HK-2 (cell line): ENCODE measurements around the gene SRPK2.
"Not testable (repeated sequence)": the region's sequence is repeated elsewhere in the genome, so short reads cannot be mapped to it uniquely, and the experiment has no call there.

Source experiments
- DNase-seq: peaks from one replicate; pipeline ENCODE4 v3.0.0-alpha.2; 2018; ENCODE audit not compliant: unreplicated experiment

SRPK2 gene

DNA sequence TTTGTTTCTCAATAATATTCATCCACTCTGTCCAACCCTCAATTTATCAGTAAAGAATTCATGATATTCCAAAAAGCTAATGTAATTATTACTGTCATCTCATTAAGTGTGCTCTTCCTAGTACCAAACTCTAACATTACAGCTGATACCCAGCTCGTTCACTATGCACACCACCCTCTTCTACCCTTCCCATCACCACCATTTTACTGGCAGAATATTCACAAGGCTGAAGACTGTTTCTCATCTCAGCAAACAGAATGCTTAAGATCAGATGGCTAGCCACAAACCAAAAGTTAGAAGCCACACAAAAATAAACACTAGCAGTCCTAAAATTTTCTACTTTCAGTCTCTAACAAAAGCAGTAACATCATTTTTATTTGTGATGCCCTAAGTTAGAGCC lies 121.5 kb downstream of the SRPK2 start:
- DNase-seq, result no peak

DNA sequence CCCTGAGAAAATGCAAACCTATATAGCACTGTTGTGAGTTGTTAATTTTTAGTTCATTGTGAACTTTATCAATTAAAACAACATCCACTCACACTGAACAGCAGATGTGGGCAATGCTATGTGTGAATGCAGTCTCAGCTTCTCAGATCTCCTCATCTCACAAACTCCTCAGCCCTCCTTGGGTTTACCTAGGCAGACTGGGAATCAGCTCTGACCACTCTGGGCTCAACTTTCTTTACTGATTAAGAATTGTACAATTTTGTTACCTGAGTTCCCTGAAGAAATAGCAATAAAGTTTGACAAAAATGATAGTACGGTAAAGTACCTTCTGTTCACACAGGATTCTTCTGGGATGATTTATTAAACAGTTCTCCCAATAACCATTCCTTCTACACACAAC lies 124.0 kb downstream of the SRPK2 start:
- DNase-seq, result no peak

DNA sequence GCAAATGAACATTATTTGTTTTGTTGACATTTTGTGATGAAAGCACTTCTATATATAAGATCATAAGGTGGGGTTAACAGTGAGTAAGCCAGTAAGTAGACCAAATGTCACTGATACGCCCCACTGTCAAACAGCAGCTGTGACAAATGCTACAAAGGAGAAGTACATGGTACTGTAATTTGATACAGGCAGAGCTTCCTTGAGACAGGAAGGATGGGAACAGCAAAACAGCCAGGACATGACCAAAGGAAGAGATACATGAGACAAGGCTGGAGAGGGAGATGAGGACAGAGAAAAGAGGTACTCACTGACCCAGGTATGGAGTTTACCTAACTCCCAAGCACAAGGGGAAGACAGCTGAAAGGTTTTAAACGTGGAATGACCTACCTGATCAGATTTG lies 127.0 kb downstream of the SRPK2 start:
- no peak for DNase-seq

DNA sequence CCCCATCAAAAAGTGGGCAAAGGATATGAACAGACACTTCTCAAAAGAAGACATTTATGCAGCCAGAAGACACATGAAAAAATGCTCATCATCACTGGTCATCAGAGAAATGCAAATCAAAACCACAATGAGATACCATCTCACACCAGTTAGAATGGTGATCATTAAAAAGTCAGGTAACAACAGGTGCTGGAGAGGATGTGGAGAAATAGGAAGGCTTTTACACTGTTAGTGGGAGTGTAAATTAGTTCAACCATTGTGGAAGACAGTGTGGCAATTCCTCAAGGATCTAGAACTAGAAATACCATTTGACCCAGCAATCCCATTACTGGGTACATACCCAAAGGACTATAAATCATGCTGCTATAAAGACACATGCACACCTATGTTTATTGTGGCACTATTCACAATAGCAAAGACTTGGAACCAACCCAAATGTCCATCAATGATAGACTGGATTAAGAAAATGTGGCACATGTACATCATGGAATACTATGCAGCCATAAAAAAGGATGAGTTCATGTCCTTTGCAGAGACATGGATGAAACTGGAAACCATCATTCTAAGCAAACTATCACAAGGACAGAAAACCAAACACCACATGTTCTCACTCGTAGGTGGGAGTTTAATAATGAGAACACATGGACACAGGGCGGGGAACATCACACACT lies 128.4 kb downstream of the SRPK2 start:
- not testable (repeated sequence) for DNase-seq

DNA sequence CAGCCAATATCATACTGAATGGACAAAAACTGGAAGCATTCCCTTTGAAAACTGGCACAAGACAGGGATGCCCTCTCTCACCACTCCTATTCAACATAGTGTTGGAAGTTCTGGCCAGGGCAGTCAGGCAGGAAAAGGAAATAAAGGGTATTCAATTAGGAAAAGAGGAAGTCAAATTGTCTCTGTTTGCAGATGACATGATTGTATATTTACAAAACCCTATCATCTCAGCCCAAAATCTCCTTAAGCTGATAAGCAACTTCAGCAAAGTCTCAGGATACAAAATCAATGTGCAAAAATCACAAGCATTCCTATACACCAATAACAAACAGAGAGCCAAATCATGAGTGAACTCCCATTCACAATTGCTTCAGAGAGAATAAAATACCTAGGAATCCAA lies 129.8 kb downstream of the SRPK2 start:
- not testable (repeated sequence) for DNase-seq

DNA sequence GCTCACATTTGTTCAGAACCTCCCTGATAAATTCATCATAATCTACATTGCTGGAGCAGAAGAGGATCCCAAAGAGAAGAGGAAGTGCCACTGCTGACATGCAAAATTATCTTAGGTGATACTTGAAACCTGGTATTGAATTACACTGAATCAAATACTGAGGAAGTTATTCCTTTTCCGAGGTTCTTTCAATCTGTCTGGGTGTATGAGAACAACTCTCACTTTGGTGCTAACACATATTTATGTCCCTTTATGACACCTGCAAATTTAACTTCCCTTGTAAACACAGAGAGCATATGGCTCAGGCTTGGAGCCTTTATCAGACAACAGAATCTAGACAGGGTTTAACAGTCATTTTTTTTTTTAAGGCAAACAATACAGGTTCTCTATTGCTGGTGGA lies 131.4 kb downstream of the SRPK2 start:
- no peak for DNase-seq

DNA sequence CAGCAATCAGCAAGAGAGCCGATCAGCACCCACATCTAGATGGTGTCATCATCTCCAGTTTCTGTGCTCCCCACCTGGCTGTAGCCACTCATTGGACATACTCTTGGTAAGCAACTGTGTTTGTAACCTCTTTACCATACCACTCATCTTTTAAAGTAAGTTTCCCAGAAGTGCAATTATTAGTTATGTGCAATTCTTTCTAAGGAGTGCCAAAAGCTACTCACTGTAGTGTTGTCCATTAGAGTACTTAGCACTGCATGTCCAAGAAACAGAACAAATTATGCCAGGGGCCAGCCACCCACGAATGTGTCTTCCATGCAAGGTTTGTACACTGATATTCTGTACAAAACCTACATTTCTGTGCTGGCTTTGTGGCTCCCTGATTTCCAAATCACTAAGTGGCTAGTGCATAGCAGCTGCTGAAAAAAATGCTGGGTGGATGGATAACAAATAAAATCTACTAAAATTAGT lies 131.9 kb downstream of the SRPK2 start:
- DNase-seq, result no peak

DNA sequence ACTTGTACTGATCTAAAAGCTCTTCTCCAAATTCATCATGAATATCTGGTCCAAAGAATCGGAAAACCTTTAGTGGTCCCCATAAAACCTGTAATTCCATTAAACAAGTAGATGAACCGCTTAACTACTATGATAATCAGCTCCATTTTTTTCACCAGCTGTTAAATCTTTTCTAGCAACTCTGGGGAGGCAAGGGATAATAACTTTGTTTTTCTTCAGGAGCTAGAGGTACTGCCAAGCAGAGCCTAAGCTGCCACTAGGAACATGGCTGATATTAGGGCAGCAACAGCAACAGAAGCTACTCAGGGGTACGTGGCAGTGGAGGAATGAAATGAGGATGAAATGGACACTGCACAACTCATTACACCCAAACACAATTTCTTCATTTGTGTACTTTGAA lies 138.0 kb downstream of the SRPK2 start:
- no peak for DNase-seq

DNA sequence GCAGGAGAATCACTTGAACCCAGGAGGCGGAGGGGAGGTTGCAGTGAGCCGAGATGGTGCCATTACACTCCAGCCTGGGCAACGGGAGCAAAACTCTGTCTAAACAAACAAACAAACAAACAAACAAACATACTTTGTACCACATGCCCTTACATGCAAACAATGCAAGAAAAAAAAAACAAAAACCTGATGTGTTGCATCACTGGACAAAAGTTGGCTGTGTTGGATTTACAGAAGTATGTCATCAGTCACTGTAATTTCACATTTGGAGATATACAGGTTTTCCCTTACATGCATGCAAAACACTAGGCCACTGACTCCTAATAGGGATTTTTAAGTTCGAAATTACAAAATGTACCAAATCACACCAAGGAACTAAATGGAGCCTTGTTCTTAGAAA lies 138.5 kb downstream of the SRPK2 start:
- DNase-seq, result no peak

DNA sequence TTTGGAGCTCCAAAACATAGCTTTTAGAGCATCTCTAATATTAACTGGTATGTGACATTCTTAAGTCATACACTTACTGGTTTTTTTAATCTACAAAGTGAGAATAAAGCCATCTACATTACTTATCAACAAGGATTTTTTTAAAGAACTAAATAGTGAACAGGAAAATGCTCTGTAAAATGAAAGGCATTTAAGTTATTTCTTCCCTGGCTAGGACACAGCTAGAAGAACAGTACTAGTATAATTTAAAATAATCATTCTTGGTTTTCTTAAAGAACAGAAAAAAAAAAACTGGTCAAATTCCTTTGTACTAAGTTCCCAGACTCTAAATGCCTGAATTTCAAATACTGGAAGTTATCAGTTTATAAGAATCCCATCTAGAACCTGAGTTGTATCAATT lies 139.5 kb downstream of the SRPK2 start:
- no peak for DNase-seq

DNA sequence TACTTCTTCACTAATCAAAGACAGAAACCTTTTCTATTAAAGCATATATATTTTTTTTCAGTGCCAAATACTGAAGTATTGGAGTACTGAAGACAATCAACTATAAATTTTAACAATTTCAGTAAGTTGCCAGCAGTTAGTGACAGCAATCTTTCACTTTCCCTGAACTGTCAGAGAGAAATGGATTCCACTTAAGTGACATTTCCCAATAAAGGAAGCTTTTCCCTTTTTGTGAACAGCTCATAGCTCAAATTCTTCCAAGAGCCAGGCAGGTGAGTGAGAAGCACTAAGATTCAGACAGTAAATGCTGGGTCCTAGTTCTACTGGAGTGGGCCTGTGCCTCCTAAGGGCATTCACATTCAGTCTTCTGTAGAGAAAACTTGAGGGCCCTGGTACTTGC lies 142.0 kb downstream of the SRPK2 start:
- DNase-seq, result no peak

DNA sequence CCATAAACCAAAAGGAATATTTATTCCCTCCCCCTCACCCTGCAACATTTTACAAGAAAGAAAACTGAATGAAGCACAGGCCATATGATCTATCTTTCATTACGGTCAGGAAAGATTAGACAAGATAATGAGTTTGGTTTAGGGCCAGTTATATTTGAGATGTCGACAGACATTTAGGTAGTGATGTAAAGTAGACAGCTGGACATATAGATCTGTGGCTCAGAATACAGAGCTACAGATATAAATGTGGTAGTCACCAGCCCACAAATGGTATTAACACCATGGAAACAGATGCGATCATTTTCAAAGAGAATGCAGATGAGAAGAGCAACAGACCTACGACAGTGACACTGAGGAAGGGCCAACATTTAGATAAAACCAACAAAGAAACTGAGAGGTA lies 142.5 kb downstream of the SRPK2 start:
- DNase-seq, result no peak

DNA sequence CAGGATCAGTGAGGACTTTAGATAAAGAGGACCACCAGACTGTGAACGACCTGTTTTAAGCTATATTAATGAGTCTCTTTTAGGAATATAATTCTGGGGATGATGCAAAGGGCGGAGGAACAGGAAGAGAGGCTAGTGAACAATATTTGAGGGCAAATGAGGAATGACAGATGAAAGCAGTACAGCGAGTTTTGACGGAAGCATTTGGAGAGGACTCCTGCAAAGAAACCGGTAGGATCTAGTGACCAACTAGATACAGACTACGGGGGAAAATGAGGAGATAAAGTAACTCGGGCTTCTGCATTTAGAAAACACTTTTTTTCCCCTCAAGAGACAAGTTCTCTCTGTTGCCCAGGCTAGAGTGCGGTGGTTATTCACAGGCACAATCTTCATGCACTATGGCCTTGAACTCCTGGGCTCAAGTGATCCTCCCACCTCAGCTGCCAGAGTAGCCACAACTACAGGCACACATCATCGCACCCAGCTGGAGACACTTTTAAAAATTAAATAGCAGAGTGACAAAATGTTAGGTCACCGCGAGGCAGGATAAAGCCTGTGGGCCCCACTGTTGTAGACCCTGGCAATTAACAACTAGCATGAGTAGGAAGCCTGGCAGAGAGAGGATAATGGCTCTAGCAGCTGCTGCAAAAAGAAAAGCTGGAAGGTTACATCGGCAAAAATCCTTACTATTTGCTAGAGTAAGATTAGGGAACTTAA lies 143.2 kb downstream of the SRPK2 start:
- peak; percentile 59 for DNase-seq

DNA sequence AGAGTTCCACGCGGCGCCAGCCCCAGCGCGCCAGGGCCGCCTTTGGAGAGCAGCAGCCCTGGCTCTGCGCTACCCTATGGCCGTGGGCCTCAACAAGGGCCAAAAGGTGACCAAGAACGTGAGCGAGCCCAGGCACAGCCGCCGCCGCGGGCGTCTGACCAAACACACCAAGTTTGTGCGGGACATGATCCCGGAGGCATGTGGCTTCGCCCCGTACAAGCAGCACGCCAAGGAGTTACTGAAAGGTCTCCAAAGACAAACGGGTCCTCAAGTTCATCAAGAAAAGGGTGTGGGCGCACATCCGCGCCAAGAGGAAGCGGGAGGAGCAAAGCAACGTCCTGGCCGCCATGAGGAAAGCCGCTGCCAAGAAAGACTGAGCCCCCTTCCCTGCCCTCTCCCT lies 144.1 kb downstream of the SRPK2 start:
- DNase-seq, result no peak

DNA sequence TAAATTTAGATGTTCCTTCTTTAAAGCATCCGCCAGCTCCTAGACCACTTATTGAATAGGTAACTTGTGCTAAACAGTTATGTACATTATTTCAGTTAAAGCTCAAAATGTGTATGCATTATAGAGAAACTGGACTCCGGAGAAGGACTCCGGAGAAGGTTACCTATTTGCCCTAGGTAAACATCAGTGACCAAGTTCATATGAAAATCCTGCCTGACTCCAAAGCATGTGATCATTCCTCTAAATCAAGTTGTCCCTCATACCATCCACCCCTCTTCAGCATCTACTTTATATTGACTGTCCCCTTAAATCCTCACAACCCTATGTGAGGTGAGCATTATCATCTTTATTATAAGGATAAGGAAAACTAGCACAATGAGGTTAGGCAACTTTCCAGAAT lies 147.5 kb downstream of the SRPK2 start:
- DNase-seq, result no peak

DNA sequence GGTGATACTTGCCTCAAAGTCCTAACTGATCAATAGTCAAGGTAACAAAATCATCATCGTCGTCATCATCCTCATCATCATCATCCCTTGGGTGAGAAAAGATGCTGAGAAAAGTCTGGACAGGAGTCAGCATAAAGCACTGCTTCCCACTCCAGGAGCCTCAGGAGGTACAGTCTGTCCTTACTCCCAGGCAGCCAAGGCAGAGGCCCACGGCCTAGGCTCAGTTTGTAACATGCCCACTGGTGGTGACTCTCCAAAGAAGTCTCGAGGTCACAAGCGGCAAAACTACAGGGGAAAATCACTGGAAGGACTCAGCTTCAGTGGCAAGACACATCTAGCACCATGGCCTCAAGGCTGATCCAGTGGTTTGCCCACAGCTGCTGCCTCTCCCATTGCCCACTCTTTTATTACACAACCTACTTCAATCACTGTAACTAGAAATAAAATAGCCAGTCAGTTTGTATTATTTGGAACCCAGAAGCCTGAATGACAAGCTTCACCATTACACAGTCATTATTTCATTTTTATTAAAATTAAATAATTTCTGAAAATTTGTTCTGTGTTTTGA lies 150.4 kb downstream of the SRPK2 start:
- no peak for DNase-seq

DNA sequence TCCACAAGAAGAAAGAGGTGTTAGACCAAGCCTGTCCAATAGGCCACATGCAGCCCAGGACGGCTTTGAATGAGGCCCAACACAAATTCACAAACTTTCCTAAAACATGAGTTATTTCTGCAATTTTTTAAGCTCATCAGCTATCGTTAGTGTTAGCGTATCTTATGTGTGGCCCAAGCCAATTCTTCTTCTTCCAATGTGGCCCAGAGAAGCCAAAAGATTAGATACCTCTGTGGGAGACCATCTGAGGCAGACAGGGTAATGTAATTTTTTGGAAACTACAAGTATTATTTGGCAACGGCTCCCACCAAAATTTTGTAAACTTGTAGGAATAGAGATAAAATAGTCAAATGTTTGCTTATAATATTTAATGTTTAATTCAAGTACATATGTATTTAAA lies 153.8 kb downstream of the SRPK2 start:
- no peak for DNase-seq

DNA sequence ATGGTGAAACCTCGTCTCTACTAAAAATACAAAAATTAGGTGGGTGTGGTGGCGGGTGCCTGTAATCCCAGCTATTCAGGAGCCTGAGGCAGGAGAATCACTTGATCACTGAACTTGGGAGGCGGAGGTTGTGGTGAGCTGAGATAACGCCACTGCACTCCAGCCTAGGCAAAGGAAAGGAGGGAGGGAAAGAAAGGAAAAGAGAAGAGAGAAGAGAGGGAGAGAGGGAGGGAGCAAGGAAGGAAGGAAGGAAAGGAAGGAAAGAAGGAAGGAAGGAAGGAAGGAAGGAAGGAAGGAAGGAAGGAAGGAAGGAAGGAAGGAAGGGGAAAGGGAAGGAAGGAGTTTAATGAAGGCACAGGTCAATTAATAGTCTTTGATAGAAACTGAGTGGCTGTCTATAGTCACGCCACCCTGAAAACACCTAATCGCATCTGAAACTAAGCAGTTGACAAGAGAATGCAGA lies 155.9 kb downstream of the SRPK2 start:
- not testable (repeated sequence) for DNase-seq

DNA sequence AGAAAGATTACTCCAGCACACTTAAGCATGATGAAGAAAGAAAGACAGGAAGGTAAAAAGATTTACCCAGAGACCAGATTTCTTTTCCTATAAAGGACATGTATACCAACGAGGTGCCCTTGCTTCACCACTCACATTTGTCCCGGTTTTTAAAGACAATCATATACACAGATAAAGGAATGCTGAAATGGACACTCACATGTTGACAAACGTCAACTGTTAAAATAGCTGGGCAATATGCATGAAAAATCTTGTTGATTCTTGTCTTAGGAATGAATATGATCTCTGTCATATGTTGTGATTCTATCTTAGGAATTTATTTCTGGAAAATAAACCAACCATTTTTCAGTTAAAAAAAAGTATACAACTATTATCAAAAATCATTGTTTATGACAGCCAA lies 158.2 kb downstream of the SRPK2 start:
- DNase-seq, result no peak

DNA sequence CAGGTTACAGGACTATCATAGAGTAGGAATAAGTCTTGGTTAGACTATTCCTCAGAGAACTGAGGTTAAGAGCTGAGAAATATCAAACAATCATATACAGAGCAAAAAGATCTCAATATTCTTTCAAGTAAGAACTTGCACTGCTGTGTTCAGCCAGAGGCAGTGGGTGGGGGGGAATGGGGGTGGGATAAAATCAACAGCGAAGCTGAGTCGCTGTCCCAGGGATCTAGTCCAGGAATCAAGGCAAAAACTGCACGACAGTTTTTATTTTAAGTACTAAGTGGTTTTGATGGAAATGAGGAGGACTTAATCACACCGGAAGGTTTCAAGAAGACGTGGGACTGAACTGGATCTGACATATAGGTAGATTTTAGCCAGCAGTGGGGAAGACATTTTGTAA lies 159.1 kb downstream of the SRPK2 start:
- no peak for DNase-seq

DNA sequence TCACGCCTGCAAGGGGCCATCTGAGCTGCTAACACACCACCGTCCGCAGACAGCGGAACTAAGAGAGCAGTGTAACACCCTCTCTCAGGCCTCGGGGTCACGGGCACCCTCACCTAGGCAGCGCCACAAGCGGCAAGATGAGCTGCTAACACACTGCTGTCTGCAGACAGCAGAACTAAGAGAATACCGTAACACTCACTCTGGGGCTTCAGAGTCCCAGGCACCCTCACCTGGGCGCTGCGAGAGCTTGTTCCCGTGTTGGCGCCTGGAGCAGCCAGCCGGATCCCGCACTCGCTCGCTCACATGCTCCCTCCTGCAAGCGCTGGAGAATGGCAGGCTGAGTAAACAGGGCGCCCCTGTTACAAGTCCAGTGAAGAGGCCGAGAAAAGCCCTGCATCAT lies 160.2 kb downstream of the SRPK2 start:
- DNase-seq, result no peak

DNA sequence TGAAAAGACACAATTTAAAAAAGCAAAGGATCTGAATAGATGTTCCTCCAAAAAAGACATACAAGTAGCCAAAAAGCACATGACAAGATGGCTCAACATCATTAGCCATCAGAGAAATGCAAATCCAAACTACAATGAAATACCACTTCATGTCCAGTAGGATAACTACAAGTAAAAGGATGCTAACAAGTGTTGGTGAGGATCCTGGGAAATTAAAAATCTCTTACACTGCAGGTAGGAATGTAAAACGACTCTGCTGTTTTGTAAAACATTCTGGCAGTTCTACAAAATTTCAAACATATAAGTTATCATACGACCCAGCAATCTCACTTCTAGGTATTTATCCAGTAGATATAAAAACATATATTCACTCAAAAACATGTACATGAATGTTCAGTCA lies 161.3 kb downstream of the SRPK2 start:
- no peak for DNase-seq
